ENCODE results near the gene TMEM221.

Gene TMEM221

GRCh38 chr19:17423429-17424208, 24.8 kb downstream of the TMEM221 start:
- Mint-ChIP-seq H3K9me3 (no peaks in the 10 kb centered on the region), H3K36me3 (ENCODE audit: low read depth) (peaks cover 9% of the 10 kb centered on the region), H3K27me3 (ENCODE audit: low read depth, poor library complexity) (peaks cover 4% of the 10 kb centered on the region), H3K4me3 (no peak overlapping the region), H3K27ac (no peak overlapping the region), H3K4me1 (peaks cover 42% of the 10 kb centered on the region)
- no peak for TF ChIP-seq CTCF (IDR thresholded peaks at IDR 0.05)
- DNase-seq, result no peak

GRCh38 chr19:17421942-17422341, 26.5 kb downstream of the TMEM221 start:
- DNase-seq, result no peak
- Mint-ChIP-seq H3K27ac (no peak overlapping the region), H3K4me1 (peaks cover 58% of the 10 kb centered on the region), H3K4me3 (no peak overlapping the region), H3K36me3 (ENCODE audit: low read depth) (peaks cover 12% of the 10 kb centered on the region), H3K27me3 (ENCODE audit: low read depth, poor library complexity) (peaks cover 4% of the 10 kb centered on the region), H3K9me3 (no peaks in the 10 kb centered on the region)
- no peak for TF ChIP-seq CTCF (IDR thresholded peaks at IDR 0.05)

- Mint-ChIP-seq H3K27ac (peak overlapping the region; percentile 83), H3K36me3 (ENCODE audit: low read depth) (peaks cover 15% of the 10 kb centered on the region), H3K9me3 (no peaks in the 10 kb centered on the region), H3K27me3 (ENCODE audit: low read depth, poor library complexity) (peaks cover 4% of the 10 kb centered on the region), H3K4me1 (peaks cover 69% of the 10 kb centered on the region), H3K4me3 (peak overlapping the region; percentile 89)
- TF ChIP-seq CTCF (IDR thresholded peaks at IDR 0.05), result no peak
- DNase-seq, result peak; percentile 55
These were observed 28.0 kb downstream of the TMEM221 start for GRCh38 chr19:17420475-17420924.

GRCh38 chr19:17419621-17420474, 28.6 kb downstream of the TMEM221 start, which contains the start of gene MVB12A:
Gene MVB12A (plus strand): TSS chr19:17420047. CDS start chr19:17420136, 89 bp downstream.
- Mint-ChIP-seq H3K27me3 (ENCODE audit: low read depth, poor library complexity) (peaks cover 4% of the 10 kb centered on the region), H3K4me3 (peak within 1 kb of the TSS; percentile 89), H3K4me1 (peaks cover 69% of the 10 kb centered on the region), H3K27ac (peak within 1 kb of the TSS; percentile 99), H3K9me3 (no peaks in the 10 kb centered on the region), H3K36me3 (ENCODE audit: low read depth) (peaks cover 18% of the 10 kb centered on the region)
- no peak for TF ChIP-seq CTCF (IDR thresholded peaks at IDR 0.05)
- DNase-seq, result peak; percentile 94

- Mint-ChIP-seq H3K27ac (peak overlapping the region; percentile 99), H3K9me3 (no peaks in the 10 kb centered on the region), H3K4me1 (peaks cover 67% of the 10 kb centered on the region), H3K4me3 (peak overlapping the region; percentile 89), H3K36me3 (ENCODE audit: low read depth) (peaks cover 18% of the 10 kb centered on the region), H3K27me3 (ENCODE audit: low read depth, poor library complexity) (peaks cover 4% of the 10 kb centered on the region)
- no peak for DNase-seq
- no peak for TF ChIP-seq CTCF (IDR thresholded peaks at IDR 0.05)
These were observed 29.3 kb downstream of the TMEM221 start for GRCh38 chr19:17419154-17419620.

Measured in nephron progenitor cell (in vitro differentiated cells).